ENCODE measurements around the gene EFNA1. TPM values are rescaled to one million over a fixed set of nuclear protein-coding genes. Genes with fewer than 3 reads are reported as not detected.

Gene EFNA1
- total RNA-seq, 5 donors from 2014 or later (not counting 1 experiment from before 2014, with no cell fraction given), result 1.6 to 8.4 (median 5.1) TPM

- peak within 1 kb of the TSS; percentile 99 for H3K27ac Mint-ChIP-seq
- H3K27ac ChIP-seq (ENCODE audit: low read length), result peak within 1 kb of the TSS; percentile 78
- H3K4me3 Mint-ChIP-seq, result peak within 1 kb of the TSS; percentile 99 to 100 (median 99)
- H3K36me3 ChIP-seq (ENCODE audit: control insufficient read depth in 2 of 2, extremely low read depth in 1 of 2, insufficient read depth in 1 of 2, low read length in 1 of 2), result peaks cover 5 to 33% of the 10 kb centered on the region in 2 donors
- peak in 20 of 35 experiments; percentile 13 to 68 (median 40) for DNase-seq
- POLR2A ChIA-PET, result interaction anchor here in 1 of 2 donors (0.5 to 1.2 kb wide), 3 partner anchors 9 to 1598 kb away, joined by 3 to 20 read pairs (median 7); no protein-coding TSS in a partner anchor
- CTCF ChIA-PET, result interaction anchor here (0.5 to 3.4 kb wide), 26 partner anchors 18 to 1275 kb away, joined by 3 to 33 read pairs (median 4); partner anchors contain the start of genes ADAM15 (in 1 of the 2), CLK2 (in 1 of the 2), PBXIP1 (in 1 of the 2) and SLC50A1 (in 1 of the 2)
- H3K36me3 Mint-ChIP-seq, result peaks cover 10% of the 10 kb centered on the region
- peaks cover 43 to 49% (median 44%) of the 10 kb centered on the region in 3 donors for H3K4me1 Mint-ChIP-seq
- peak within 1 kb of the TSS; percentile 78 to 88 for H3K4me3 ChIP-seq (ENCODE audit: control insufficient read depth in 1 of 2, extremely low read depth in 1 of 2, low read length in 1 of 2)
- H3K4me1 ChIP-seq (ENCODE audit: control insufficient read depth in 1 of 2, extremely low read depth in 1 of 2, insufficient read depth in 2 of 2, low read length in 2 of 2), result peaks cover 16 to 51% of the 10 kb centered on the region in 2 experiments
- under 1% methylated on average over 20 of the region's 38 CpGs for WGBS (ENCODE audit: insufficient coverage)
- peak; percentile 25 to 33 (median 28) for ATAC-seq (replicated peaks in 1 of 4)
- no peaks in the 10 kb centered on the region for H3K27me3 ChIP-seq (replicated peaks in 1 of 2; ENCODE audit: control insufficient read depth in 2 of 2, extremely low read depth in 1 of 2, insufficient read depth in 2 of 2, low read length in 1 of 2)
- no peaks in the 10 kb centered on the region for H3K9me3 Mint-ChIP-seq
- no peaks in the 10 kb centered on the region for H3K9me3 ChIP-seq
- no peaks in the 10 kb centered on the region for H3K27me3 Mint-ChIP-seq
These were observed 46.0 kb downstream of the EFNA1 start, which contains the start of gene TRIM46 for GRCh38 chr1:155173478-155174323. TSS of gene TRIM46 (plus strand) at chr1:155173849. CDS start at chr1:155173967, 118 bp downstream.

DNA sequence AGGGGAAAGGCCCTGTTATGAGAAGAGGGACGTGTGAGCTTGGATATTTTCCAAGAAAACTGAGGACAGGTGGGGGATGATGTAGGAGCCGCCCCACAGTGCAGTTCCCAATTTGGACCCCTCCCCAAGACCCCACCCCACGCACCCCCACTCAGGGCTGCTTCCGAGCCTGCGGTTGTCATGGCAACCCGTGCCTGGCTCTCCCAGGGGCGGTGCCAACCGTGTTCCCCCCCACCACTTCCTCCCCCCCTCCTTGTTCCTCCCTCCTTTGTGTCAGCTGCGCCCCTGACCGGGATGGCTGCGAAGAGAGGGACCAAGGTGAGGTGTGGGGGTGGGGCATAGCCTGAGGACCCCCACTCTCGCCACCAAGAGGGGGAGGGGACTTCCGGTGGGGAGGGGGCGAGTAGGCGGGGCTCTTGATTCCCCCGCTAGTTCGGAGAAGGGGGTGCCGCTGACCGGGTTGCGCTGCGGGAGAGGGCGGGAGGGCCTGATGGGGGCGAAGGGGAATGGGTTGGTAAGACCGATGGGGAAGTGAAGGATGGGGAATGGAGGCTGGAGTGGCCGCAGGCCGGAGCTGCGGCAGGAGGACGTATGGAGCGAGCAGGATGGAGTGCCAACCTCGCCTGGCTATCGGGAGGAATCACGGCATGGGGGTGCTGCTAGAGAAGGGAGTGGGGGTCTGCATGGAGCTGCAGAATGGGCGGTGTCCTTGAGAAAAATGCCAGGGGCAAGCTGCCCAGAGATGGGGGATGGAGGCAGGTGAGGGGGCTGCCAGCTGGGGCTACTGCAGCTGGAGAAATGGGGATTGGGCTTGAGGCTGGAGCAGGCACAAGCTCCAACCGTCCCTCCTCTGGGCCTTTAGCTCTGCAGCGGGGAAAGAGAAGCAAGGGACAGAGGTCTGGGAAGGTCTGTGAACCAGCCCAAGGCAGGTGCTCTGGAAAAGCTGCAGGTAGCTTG is 46.9 kb downstream of the EFNA1 start:
- peaks cover 7% of the 10 kb centered on the region for H3K36me3 Mint-ChIP-seq
- H3K27me3 Mint-ChIP-seq, result no peaks in the 10 kb centered on the region
- DNase-seq (peak in 29 of 35 experiments; percentile 36 to 78 (median 44)), ATAC-seq (replicated peaks in 1 of 4) (peak in 2 of 4 experiments; percentile 8 to 9)
- H3K9me3 Mint-ChIP-seq, result no peaks in the 10 kb centered on the region
- no peaks in the 10 kb centered on the region for H3K9me3 ChIP-seq
- H3K4me3 Mint-ChIP-seq, result peak overlapping the region; percentile 99 to 100 (median 99)
- CTCF ChIA-PET, result interaction anchor here (0.6 to 3.4 kb wide), 11 partner anchors 18 to 330 kb away, joined by 3 to 21 read pairs (median 3); partner anchors contain the start of gene ADAM15 (in 1 of the 2)
- peaks cover 40 to 44% (median 44%) of the 10 kb centered on the region in 3 donors for H3K4me1 Mint-ChIP-seq
- POLR2A ChIA-PET, result interaction anchor here in 1 of 2 donors (0.5 to 1.2 kb wide), 4 partner anchors 20 to 1597 kb away, joined by 3 to 5 read pairs (median 3); no protein-coding TSS in a partner anchor
- 35% methylated on average over 22 of the region's 35 CpGs for WGBS (ENCODE audit: insufficient coverage)
- H3K4me1 ChIP-seq (ENCODE audit: control insufficient read depth in 1 of 2, extremely low read depth in 1 of 2, insufficient read depth in 2 of 2, low read length in 2 of 2), result peaks cover 16 to 51% of the 10 kb centered on the region in 2 experiments
- peaks cover 8 to 32% of the 10 kb centered on the region in 2 donors for H3K36me3 ChIP-seq (ENCODE audit: control insufficient read depth in 2 of 2, extremely low read depth in 1 of 2, insufficient read depth in 1 of 2, low read length in 1 of 2)
- peak overlapping the region; percentile 99 for H3K27ac Mint-ChIP-seq
- H3K4me3 ChIP-seq (ENCODE audit: control insufficient read depth in 1 of 2, extremely low read depth in 1 of 2, low read length in 1 of 2), result peak overlapping the region; percentile 78 to 88
- peak overlapping the region; percentile 78 for H3K27ac ChIP-seq (ENCODE audit: low read length)
- no peaks in the 10 kb centered on the region for H3K27me3 ChIP-seq (replicated peaks in 1 of 2; ENCODE audit: control insufficient read depth in 2 of 2, extremely low read depth in 1 of 2, insufficient read depth in 2 of 2, low read length in 1 of 2)

DNA sequence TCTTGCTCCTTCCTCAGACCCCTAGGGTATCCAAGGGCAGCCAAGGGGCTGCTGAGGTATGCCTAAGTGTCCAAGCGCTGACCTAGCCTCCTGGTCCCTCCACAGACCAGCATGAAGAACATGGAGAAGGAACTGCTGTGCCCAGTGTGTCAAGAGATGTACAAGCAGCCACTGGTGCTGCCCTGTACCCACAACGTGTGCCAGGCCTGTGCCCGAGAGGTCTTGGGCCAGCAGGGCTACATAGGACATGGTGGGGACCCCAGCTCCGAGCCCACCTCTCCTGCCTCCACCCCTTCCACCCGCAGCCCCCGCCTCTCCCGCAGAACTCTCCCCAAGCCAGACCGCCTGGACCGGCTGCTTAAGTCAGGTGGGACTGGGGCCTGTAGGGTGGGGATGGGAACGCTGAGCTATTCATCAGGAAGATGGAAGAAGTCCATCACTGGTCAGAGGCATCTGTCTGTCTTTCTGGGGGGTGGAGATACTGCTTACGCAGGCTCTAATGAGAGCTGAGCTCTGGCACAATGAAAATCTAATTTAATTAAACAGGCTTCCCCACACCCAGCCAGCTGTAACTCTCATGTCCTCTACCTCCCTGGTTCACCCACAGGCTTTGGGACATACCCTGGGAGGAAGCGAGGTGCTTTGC is 47.7 kb downstream of the EFNA1 start:
- peaks cover 40 to 44% (median 42%) of the 10 kb centered on the region in 3 donors for H3K4me1 Mint-ChIP-seq
- Histone ChIP-seq H3K4me1 (ENCODE audit: control insufficient read depth in 1 of 2, extremely low read depth in 1 of 2, insufficient read depth in 2 of 2, low read length in 2 of 2) (peaks cover 16 to 51% of the 10 kb centered on the region in 2 experiments), H3K4me3 (ENCODE audit: control insufficient read depth in 1 of 2, extremely low read depth in 1 of 2, low read length in 1 of 2) (no peak overlapping the region), H3K27me3 (replicated peaks in 1 of 2; ENCODE audit: control insufficient read depth in 2 of 2, extremely low read depth in 1 of 2, insufficient read depth in 2 of 2, low read length in 1 of 2) (no peaks in the 10 kb centered on the region), H3K27ac (ENCODE audit: low read length) (peak overlapping the region; percentile 78), H3K9me3 (no peaks in the 10 kb centered on the region), H3K36me3 (ENCODE audit: control insufficient read depth in 2 of 2, extremely low read depth in 1 of 2, insufficient read depth in 1 of 2, low read length in 1 of 2) (peaks cover 10 to 31% of the 10 kb centered on the region in 2 donors)
- H3K36me3 Mint-ChIP-seq, result peaks cover 5% of the 10 kb centered on the region
- no peak for ATAC-seq (replicated peaks in 1 of 4)
- peak in 2 of 35 experiments; percentile 15 to 17 for DNase-seq
- no peaks in the 10 kb centered on the region for H3K9me3 Mint-ChIP-seq
- H3K27me3 Mint-ChIP-seq, result no peaks in the 10 kb centered on the region
- POLR2A ChIA-PET, result interaction anchor here in 1 of 2 donors (0.5 to 1.2 kb wide), 2 partner anchors 19 to 107 kb away, joined by 3 read pairs; no protein-coding TSS in a partner anchor
- H3K27ac Mint-ChIP-seq, result peak overlapping the region; percentile 80 to 83
- CTCF ChIA-PET, result interaction anchor here (0.6 to 3.4 kb wide), 9 partner anchors 8 to 329 kb away, joined by 3 to 21 read pairs (median 3); no protein-coding TSS in a partner anchor
- peak overlapping the region; percentile 55 to 100 (median 67) for H3K4me3 Mint-ChIP-seq
- 88% methylated on average over 3 of the region's 12 CpGs for WGBS (ENCODE audit: insufficient coverage)

- H3K27me3 ChIP-seq (replicated peaks in 1 of 2; ENCODE audit: control insufficient read depth in 2 of 2, extremely low read depth in 1 of 2, insufficient read depth in 2 of 2, low read length in 1 of 2), result no peaks in the 10 kb centered on the region
- H3K36me3 ChIP-seq (ENCODE audit: control insufficient read depth in 2 of 2, extremely low read depth in 1 of 2, insufficient read depth in 1 of 2, low read length in 1 of 2), result peaks cover 10 to 27% of the 10 kb centered on the region in 2 donors
- Mint-ChIP-seq H3K36me3 (peaks cover 5% of the 10 kb centered on the region), H3K4me1 (peaks cover 40 to 44% (median 41%) of the 10 kb centered on the region in 3 donors), H3K9me3 (no peaks in the 10 kb centered on the region), H3K4me3 (peak overlapping the region in 1 of 3 donors; percentile 56), H3K27ac (peak overlapping the region in 1 of 2 donors; percentile 69), H3K27me3 (no peaks in the 10 kb centered on the region)
- no peak for ATAC-seq (replicated peaks in 1 of 4)
- H3K4me3 ChIP-seq (ENCODE audit: control insufficient read depth in 1 of 2, extremely low read depth in 1 of 2, low read length in 1 of 2), result no peak overlapping the region
- H3K4me1 ChIP-seq (ENCODE audit: control insufficient read depth in 1 of 2, extremely low read depth in 1 of 2, insufficient read depth in 2 of 2, low read length in 2 of 2), result peaks cover 16 to 51% of the 10 kb centered on the region in 2 experiments
- ChIA-PET CTCF (interaction anchor here (0.6 to 2.3 kb wide), 5 partner anchors 9 to 148 kb away, joined by 3 to 18 read pairs (median 3); no protein-coding TSS in a partner anchor), POLR2A (interaction anchor here in 1 of 2 donors (1.2 kb wide), 1 partner anchor 18 kb away, joined by 3 read pairs; no protein-coding TSS in a partner anchor)
- peak in 6 of 35 experiments; percentile 22 to 49 (median 30) for DNase-seq
- WGBS (ENCODE audit: insufficient coverage), result 77% methylated on average over 5 of the region's 9 CpGs
- H3K9me3 ChIP-seq, result no peaks in the 10 kb centered on the region
- no peak overlapping the region for H3K27ac ChIP-seq (ENCODE audit: low read length)
These were observed 48.3 kb downstream of the EFNA1 start for GRCh38 chr1:155175927-155176371.

GRCh38 chr1:155176544-155177071 is 48.9 kb downstream of the EFNA1 start:
- CTCF ChIA-PET, result interaction anchor here in 1 of 2 donors (0.6 to 1.4 kb wide), 4 partner anchors 17 to 65 kb away, joined by 3 to 5 read pairs (median 4); no protein-coding TSS in a partner anchor
- ATAC-seq (replicated peaks in 1 of 4) (peak in 3 of 4 experiments; percentile 34 to 41 (median 39)), DNase-seq (peak; percentile 50 to 91 (median 79))
- Mint-ChIP-seq H3K27me3 (no peaks in the 10 kb centered on the region), H3K36me3 (peaks cover 8% of the 10 kb centered on the region), H3K27ac (peak overlapping the region; percentile 59 to 69), H3K9me3 (no peaks in the 10 kb centered on the region), H3K4me3 (peak overlapping the region; percentile 15 to 56 (median 40)), H3K4me1 (peaks cover 36 to 44% (median 41%) of the 10 kb centered on the region in 3 donors)
- Histone ChIP-seq H3K27ac (ENCODE audit: low read length) (no peak overlapping the region), H3K27me3 (replicated peaks in 1 of 2; ENCODE audit: control insufficient read depth in 2 of 2, extremely low read depth in 1 of 2, insufficient read depth in 2 of 2, low read length in 1 of 2) (no peaks in the 10 kb centered on the region), H3K4me1 (ENCODE audit: control insufficient read depth in 1 of 2, extremely low read depth in 1 of 2, insufficient read depth in 2 of 2, low read length in 2 of 2) (peaks cover 16 to 47% of the 10 kb centered on the region in 2 experiments), H3K9me3 (no peaks in the 10 kb centered on the region), H3K4me3 (ENCODE audit: control insufficient read depth in 1 of 2, extremely low read depth in 1 of 2, low read length in 1 of 2) (no peak overlapping the region), H3K36me3 (ENCODE audit: control insufficient read depth in 2 of 2, extremely low read depth in 1 of 2, insufficient read depth in 1 of 2, low read length in 1 of 2) (peaks cover 13 to 27% of the 10 kb centered on the region in 2 donors)
- POLR2A ChIA-PET, result no interaction called here
- 81% methylated on average over 6 of the region's 8 CpGs for whole genome bisulfite sequencing (ENCODE audit: insufficient coverage)

All from T-cell (primary cell).